ENCODE results near the gene HELLS. TPM values are rescaled to one million over a fixed set of nuclear protein-coding genes. Genes with fewer than 3 reads are reported as not detected.
"Not testable (repeated sequence)": the region's sequence is repeated elsewhere in the genome, so short reads cannot be mapped to it uniquely, and the experiment has no call there.

The HELLS gene
- total RNA-seq, 1 experiment from 2014 or later = 291 TPM

DNA sequence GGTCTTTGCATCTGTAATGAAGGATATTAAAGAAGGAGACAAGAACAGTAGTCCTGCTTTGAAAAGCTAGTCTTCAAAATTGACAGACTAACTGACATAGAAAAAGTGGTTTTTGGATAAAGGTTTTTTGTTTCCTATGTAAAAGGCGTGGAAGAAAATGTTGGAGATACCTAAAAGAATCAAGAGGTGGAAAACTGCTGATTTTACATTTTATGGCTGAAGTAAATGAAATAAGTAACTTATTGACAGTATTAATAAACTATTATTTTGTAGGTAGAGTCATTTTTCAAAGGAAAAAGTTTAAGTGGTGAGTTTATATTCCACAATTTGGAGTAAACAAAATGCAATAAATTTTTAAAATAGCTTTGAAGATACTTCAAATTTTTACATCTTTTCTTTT, 12.6 kb upstream of the HELLS start:
- no peak for DNase-seq
- no peaks in the 10 kb centered on the region for H3K9me3 Mint-ChIP-seq
- Histone ChIP-seq H2BK15ac (ENCODE audit: low read depth, low read length) (no peak overlapping the region), H3K79me1 (ENCODE audit: insufficient read depth, low read depth, low read length, poor library complexity, severe bottlenecking) (no peaks in the 10 kb centered on the region), H2AK5ac (ENCODE audit: insufficient read length, low read length) (no peak overlapping the region), H3K23ac (ENCODE audit: insufficient read length, low read depth, low read length) (no peak overlapping the region), H4K5ac (ENCODE audit: insufficient read length, low read depth, low read length) (no peak overlapping the region), H3K56ac (ENCODE audit: insufficient read length, low read depth, low read length) (no peak overlapping the region), H3K9ac (ENCODE audit: extremely low read depth, insufficient read length, low read length) (no peak overlapping the region), H3K4ac (ENCODE audit: low read depth, low read length) (no peak overlapping the region), H3K18ac (ENCODE audit: insufficient read length, low read depth, low read length) (no peak overlapping the region), H3K79me2 (ENCODE audit: insufficient read depth, low read length) (no peaks in the 10 kb centered on the region), H3K14ac (ENCODE audit: insufficient read depth, low read length) (no peak overlapping the region), H3K4me2 (ENCODE audit: insufficient read depth, insufficient read length, low read length) (no peak overlapping the region), H3K27me3 (ENCODE audit: insufficient read depth, low read length) (no peaks in the 10 kb centered on the region), H3K27ac (ENCODE audit: insufficient read length, low read depth, low read length) (no peak overlapping the region), H3T11ph (ENCODE audit: low read length) (no peak overlapping the region), H3K9me3 (ENCODE audit: control insufficient read depth, low read depth, low read length) (no peaks in the 10 kb centered on the region), H2BK5ac (ENCODE audit: insufficient read length, low read length) (no peak overlapping the region), H4K20me1 (ENCODE audit: control insufficient read depth, insufficient read depth, insufficient read length) (no peaks in the 10 kb centered on the region), H2BK12ac (ENCODE audit: insufficient read length, low read depth, low read length) (no peak overlapping the region), H3K4me1 (ENCODE audit: insufficient read depth, low read length) (no peaks in the 10 kb centered on the region), H2BK20ac (ENCODE audit: low read depth, low read length, poor library complexity, severe bottlenecking) (no peak overlapping the region), H4K91ac (ENCODE audit: insufficient read length, low read depth, low read length) (no peak overlapping the region), H4K8ac (replicated peaks; ENCODE audit: insufficient read length, low read depth, low read length) (no peak overlapping the region), H3K23me2 (ENCODE audit: insufficient read length, low read depth, low read length, poor library complexity, severe bottlenecking) (no peaks in the 10 kb centered on the region), H2AFZ (ENCODE audit: low read length) (no peak overlapping the region), H2BK120ac (ENCODE audit: low read depth, low read length, poor library complexity, severe bottlenecking) (no peak overlapping the region)
- no peak overlapping the region for H3K4me3 Mint-ChIP-seq
- no peaks in the 10 kb centered on the region for H3K27me3 Mint-ChIP-seq (ENCODE audit: low read depth)
- no peak overlapping the region for H3K27ac Mint-ChIP-seq
- H3K4me1 Mint-ChIP-seq = peaks cover 0 to 2% of the 10 kb centered on the region in 2 experiments; a peak in 1 of 4 replicates
- WGBS (ENCODE audit: extremely low coverage, insufficient read length, low lambda C conversion rate) = 100% methylated on average over 1 of the region's 1 CpG
- H3K36me3 Mint-ChIP-seq (ENCODE audit: insufficient read depth in 1 of 3, low read depth in 3 of 3) = no peaks in the 10 kb centered on the region
- TF ChIP-seq, protein P1, sequence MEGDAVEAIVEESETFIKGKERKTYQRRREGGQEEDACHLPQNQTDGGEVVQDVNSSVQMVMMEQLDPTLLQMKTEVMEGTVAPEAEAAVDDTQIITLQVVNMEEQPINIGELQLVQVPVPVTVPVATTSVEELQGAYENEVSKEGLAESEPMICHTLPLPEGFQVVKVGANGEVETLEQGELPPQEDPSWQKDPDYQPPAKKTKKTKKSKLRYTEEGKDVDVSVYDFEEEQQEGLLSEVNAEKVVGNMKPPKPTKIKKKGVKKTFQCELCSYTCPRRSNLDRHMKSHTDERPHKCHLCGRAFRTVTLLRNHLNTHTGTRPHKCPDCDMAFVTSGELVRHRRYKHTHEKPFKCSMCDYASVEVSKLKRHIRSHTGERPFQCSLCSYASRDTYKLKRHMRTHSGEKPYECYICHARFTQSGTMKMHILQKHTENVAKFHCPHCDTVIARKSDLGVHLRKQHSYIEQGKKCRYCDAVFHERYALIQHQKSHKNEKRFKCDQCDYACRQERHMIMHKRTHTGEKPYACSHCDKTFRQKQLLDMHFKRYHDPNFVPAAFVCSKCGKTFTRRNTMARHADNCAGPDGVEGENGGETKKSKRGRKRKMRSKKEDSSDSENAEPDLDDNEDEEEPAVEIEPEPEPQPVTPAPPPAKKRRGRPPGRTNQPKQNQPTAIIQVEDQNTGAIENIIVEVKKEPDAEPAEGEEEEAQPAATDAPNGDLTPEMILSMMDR (conservative IDR thresholded peaks at IDR 0.05) = no peak

DNA sequence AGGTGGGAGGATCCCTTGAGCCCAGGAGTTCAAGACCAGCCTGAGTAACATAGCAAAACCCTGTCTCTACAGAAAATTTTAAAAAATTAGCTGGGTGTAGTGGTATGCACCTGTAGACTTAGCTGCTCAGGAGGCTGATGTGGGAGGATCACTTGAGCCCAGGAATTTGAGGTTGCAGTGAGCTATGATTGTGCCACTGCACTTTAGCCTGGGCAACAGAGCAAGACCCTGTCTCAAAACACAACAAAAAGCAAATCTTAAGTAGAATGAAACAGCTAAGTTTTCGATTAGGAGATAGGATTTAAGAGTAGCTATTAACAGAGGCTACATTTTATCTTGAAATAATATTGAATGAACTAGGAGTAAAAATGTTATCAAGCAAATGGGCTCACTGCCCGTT, 3.3 kb upstream of the HELLS start:
- not testable (repeated sequence) for H3K4me2 ChIP-seq (ENCODE audit: insufficient read depth, insufficient read length, low read length); H3K4ac ChIP-seq (ENCODE audit: low read depth, low read length); H3K18ac ChIP-seq (ENCODE audit: insufficient read length, low read depth, low read length); H3K27me3 Mint-ChIP-seq (ENCODE audit: low read depth); H2AFZ ChIP-seq (ENCODE audit: low read length); H3K79me1 ChIP-seq (ENCODE audit: insufficient read depth, low read depth, low read length, poor library complexity, severe bottlenecking); H3K23ac ChIP-seq (ENCODE audit: insufficient read length, low read depth, low read length); H4K8ac ChIP-seq (replicated peaks; ENCODE audit: insufficient read length, low read depth, low read length); H2BK12ac ChIP-seq (ENCODE audit: insufficient read length, low read depth, low read length); DNase-seq; H3K9me3 ChIP-seq (ENCODE audit: control insufficient read depth, low read depth, low read length); H4K91ac ChIP-seq (ENCODE audit: insufficient read length, low read depth, low read length); H3K9me3 Mint-ChIP-seq; H3K9ac ChIP-seq (ENCODE audit: extremely low read depth, insufficient read length, low read length); H3K14ac ChIP-seq (ENCODE audit: insufficient read depth, low read length); H2BK5ac ChIP-seq (ENCODE audit: insufficient read length, low read length); H3K4me3 Mint-ChIP-seq; H3K27ac ChIP-seq (ENCODE audit: insufficient read length, low read depth, low read length); H2BK15ac ChIP-seq (ENCODE audit: low read depth, low read length); H3T11ph ChIP-seq (ENCODE audit: low read length); H2AK5ac ChIP-seq (ENCODE audit: insufficient read length, low read length); H2BK120ac ChIP-seq (ENCODE audit: low read depth, low read length, poor library complexity, severe bottlenecking); H4K5ac ChIP-seq (ENCODE audit: insufficient read length, low read depth, low read length); H3K27me3 ChIP-seq (ENCODE audit: insufficient read depth, low read length); H4K20me1 ChIP-seq (ENCODE audit: control insufficient read depth, insufficient read depth, insufficient read length); H3K56ac ChIP-seq (ENCODE audit: insufficient read length, low read depth, low read length); H2BK20ac ChIP-seq (ENCODE audit: low read depth, low read length, poor library complexity, severe bottlenecking); H3K4me1 ChIP-seq (ENCODE audit: insufficient read depth, low read length)
- Mint-ChIP-seq H3K36me3 (ENCODE audit: insufficient read depth in 1 of 3, low read depth in 3 of 3) (peaks cover 14 to 17% (median 17%) of the 10 kb centered on the region in 3 experiments; a peak in 6 of 7 replicates), H3K4me1 (peaks cover 21 to 25% of the 10 kb centered on the region in 2 experiments), H3K27ac (peak overlapping the region in 1 of 3 experiments; percentile 72; a peak in 1 of 7 replicates)
- WGBS (ENCODE audit: extremely low coverage, insufficient read length, low lambda C conversion rate) = no CpG with 5 or more reads among the region's 2 CpGs
- peaks cover 13% of the 10 kb centered on the region for H3K79me2 ChIP-seq (ENCODE audit: insufficient read depth, low read length)
- H3K23me2 ChIP-seq (ENCODE audit: insufficient read length, low read depth, low read length, poor library complexity, severe bottlenecking) = peaks cover 11% of the 10 kb centered on the region

Measured in H9 (cell line).